Upper lobe of left lung (tissue), 6 donors: Measurements from ENCODE around the gene PRKD2. TPM values are rescaled to one million over a fixed set of nuclear protein-coding genes. Genes with fewer than 3 reads are reported as not detected.

ENCODE experiments used
- ATAC-seq, 2 donors: fragments of 200-7000 bp; cut with Tn5 transposase; one replicate each; pipeline ENCODE4 v1.9.1; 2022; ENCODE audit warnings: mild to moderate bottlenecking in 2 of 2, moderate library complexity in 2 of 2; ENCODE audit not compliant: low FRiP score in 2 of 2
- DNase-seq, 2 donors: peaks; one replicate each; pipeline ENCODE4 v3.0.0-alpha.2; 2019 to 2020
- H3K27ac ChIP-seq, 4 donors: fragments of 200-600 bp; sonication (generic); one replicate each; pipeline ENCODE4 v1.5.1; 2016 to 2019
- H3K27me3 ChIP-seq, 4 donors: fragments of 200-600 bp; sonication (generic); one replicate each; pipeline ENCODE4 v1.5.1; 2017 to 2019
- H3K36me3 ChIP-seq, 4 donors: fragments of 200-600 bp; sonication (generic); one replicate each; pipeline ENCODE4 v1.5.1; 2016 to 2019
- H3K4me1 ChIP-seq, 4 donors: fragments of 200-600 bp; sonication (generic); one replicate each; pipeline ENCODE4 v1.5.1; 2018 to 2019
- H3K4me3 ChIP-seq, 4 donors: fragments of 200-600 bp; sonication (generic); one replicate each; pipeline ENCODE4 v1.5.1; 2017 to 2019; ENCODE audit warnings: mild to moderate bottlenecking in 2 of 4, moderate library complexity in 1 of 4
- H3K9me3 ChIP-seq, 4 donors: fragments of 200-600 bp; sonication (generic); one replicate each; pipeline ENCODE4 v1.5.1; 2018 to 2019
- EP300 ChIP-seq, 4 donors: sonication (generic); formaldehyde crosslinking; IDR thresholded peaks; one replicate each; pipeline ENCODE4 v1.5.1; 2017; ENCODE audit warnings: antibody characterized with exemption in 4 of 4, control low read depth in 2 of 4
- POLR2A ChIP-seq, 4 donors: fragments of 450-650 bp; IDR thresholded peaks; one replicate each; pipeline ENCODE4 v1.5.1; 2016 to 2017; ENCODE audit warnings: antibody characterized with exemption in 4 of 4, mild to moderate bottlenecking in 2 of 4
- POLR2AphosphoS5 ChIP-seq, 2 donors: sonication (generic); formaldehyde crosslinking; IDR thresholded peaks; one replicate each; pipeline ENCODE4 v1.5.1; 2017; ENCODE audit warnings: antibody characterized with exemption in 2 of 2
- WGBS, 2 donors: methylation state at CpG; one replicate each; pipeline ENCODE4 v1.1.5; 2017 to 2018; 5-methylcytosine and 5-hydroxymethylcytosine counted together
- total RNA-seq, 6 donors: library from RNA; depleted of rRNA in 4 of 6; stranded (reverse); fragments of >200 nt in 4 of 6; gene quantifications; one replicate each; pipeline versions ENCODE4 v1.1.0 to v1.2.1, GENCODE V29; 2016 to 2021
- TF ChIP-seq, protein P1 (sequence below), 6 experiments: fragments of 450-650 bp in 4 of 6; fragments of 200-600 bp in 2 of 6; sonication (generic) in 2 of 6; IDR thresholded peaks; one replicate each; pipeline ENCODE4 v1.5.1; 2016 to 2019; ENCODE audit warnings: antibody characterized with exemption in 6 of 6
- donor health status: DM: no; HTN: no; CAD: no; lungs with moderate emphysema.
- donor health status: DM: no; HTN: yes; CAD: no; lungs with severe emphysema.

Gene PRKD2
- total RNA-seq, 6 donors from 2014 or later = 25.2 to 65.4 (median 50.3) TPM

DNA sequence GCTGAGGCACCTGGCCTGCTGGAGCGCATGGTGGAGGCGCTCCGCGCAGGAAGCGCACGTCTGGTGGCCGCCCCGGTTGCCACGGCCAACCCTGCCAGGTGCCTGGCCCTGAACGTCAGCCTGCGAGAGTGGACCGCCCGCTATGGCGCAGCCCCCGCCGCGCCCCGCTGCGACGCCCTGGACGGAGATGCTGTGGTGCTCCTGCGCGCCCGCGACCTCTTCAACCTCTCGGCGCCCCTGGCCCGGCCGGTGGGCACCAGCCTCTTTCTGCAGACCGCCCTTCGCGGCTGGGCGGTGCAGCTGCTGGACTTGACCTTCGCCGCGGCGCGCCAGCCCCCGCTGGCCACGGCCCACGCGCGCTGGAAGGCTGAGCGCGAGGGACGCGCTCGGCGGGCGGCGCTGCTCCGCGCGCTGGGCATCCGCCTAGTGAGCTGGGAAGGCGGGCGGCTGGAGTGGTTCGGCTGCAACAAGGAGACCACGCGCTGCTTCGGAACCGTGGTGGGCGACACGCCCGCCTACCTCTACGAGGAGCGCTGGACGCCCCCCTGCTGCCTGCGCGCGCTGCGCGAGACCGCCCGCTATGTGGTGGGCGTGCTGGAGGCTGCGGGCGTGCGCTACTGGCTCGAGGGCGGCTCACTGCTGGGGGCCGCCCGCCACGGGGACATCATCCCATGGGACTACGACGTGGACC, 39.1 kb upstream of the PRKD2 start:
- peak overlapping the region in 2 of 4 donors; percentile 39 to 72 for H3K27ac ChIP-seq
- H3K9me3 ChIP-seq = no peaks in the 10 kb centered on the region
- peaks cover 10 to 25% (median 17%) of the 10 kb centered on the region in 4 donors for H3K4me1 ChIP-seq
- WGBS, 2 donors = 93 to 96% methylated on average over 60 to 86 of the region's 86 CpGs
- DNase-seq (peak in 1 of 2 donors; percentile 86), ATAC-seq (no peak)
- peaks cover 0 to 14% (median 6%) of the 10 kb centered on the region in 4 donors for H3K36me3 ChIP-seq
- H3K4me3 ChIP-seq = no peak overlapping the region
- no peaks in the 10 kb centered on the region for H3K27me3 ChIP-seq
- no peak for TF ChIP-seq POLR2AphosphoS5 (IDR thresholded peaks at IDR 0.05)
- TF ChIP-seq, protein P1, sequence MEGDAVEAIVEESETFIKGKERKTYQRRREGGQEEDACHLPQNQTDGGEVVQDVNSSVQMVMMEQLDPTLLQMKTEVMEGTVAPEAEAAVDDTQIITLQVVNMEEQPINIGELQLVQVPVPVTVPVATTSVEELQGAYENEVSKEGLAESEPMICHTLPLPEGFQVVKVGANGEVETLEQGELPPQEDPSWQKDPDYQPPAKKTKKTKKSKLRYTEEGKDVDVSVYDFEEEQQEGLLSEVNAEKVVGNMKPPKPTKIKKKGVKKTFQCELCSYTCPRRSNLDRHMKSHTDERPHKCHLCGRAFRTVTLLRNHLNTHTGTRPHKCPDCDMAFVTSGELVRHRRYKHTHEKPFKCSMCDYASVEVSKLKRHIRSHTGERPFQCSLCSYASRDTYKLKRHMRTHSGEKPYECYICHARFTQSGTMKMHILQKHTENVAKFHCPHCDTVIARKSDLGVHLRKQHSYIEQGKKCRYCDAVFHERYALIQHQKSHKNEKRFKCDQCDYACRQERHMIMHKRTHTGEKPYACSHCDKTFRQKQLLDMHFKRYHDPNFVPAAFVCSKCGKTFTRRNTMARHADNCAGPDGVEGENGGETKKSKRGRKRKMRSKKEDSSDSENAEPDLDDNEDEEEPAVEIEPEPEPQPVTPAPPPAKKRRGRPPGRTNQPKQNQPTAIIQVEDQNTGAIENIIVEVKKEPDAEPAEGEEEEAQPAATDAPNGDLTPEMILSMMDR (IDR thresholded peaks at IDR 0.05) = no peak
- no peak for TF ChIP-seq POLR2A (IDR thresholded peaks at IDR 0.05)
- TF ChIP-seq EP300 (IDR thresholded peaks at IDR 0.05) = no peak

DNA sequence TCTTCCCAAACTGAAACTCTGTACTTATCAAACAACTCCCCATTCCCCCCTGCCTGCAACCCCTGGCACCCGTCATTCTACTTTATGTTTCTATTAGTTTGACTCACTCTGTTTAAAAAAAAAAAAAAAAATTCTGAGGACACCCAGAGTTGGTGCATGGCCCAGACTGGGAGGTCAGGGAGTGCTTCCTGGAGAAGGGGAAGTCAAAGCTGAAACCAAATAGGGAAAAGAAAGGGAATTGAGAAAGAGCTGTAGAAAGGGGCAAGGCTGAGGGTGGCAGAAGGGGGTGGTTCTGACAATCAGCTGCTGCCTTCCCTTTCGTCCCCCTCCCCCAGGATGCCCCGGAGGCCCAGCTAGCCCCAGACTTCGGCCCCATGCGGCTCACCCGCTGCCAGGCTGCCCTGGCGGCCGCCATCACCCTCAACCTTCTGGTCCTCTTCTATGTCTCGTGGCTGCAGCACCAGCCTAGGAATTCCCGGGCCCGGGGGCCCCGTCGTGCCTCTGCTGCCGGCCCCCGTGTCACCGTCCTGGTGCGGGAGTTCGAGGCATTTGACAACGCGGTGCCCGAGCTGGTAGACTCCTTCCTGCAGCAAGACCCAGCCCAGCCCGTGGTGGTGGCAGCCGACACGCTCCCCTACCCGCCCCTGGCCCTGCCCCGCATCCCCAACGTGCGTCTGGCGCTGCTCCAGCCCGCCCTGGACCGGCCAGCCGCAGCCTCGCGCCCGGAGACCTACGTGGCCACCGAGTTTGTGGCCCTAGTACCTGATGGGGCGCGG, 38.4 kb upstream of the PRKD2 start:
- peak in 1 of 2 donors; percentile 85 for DNase-seq
- TF ChIP-seq EP300 (IDR thresholded peaks at IDR 0.05) (no peak), POLR2AphosphoS5 (IDR thresholded peaks at IDR 0.05) (peak in 1 of 2 donors; percentile 16), POLR2A (IDR thresholded peaks at IDR 0.05) (no peak)
- TF ChIP-seq, protein P1 (IDR thresholded peaks at IDR 0.05) = no peak
- peak overlapping the region in 2 of 4 donors; percentile 39 to 72 for H3K27ac ChIP-seq

DNA sequence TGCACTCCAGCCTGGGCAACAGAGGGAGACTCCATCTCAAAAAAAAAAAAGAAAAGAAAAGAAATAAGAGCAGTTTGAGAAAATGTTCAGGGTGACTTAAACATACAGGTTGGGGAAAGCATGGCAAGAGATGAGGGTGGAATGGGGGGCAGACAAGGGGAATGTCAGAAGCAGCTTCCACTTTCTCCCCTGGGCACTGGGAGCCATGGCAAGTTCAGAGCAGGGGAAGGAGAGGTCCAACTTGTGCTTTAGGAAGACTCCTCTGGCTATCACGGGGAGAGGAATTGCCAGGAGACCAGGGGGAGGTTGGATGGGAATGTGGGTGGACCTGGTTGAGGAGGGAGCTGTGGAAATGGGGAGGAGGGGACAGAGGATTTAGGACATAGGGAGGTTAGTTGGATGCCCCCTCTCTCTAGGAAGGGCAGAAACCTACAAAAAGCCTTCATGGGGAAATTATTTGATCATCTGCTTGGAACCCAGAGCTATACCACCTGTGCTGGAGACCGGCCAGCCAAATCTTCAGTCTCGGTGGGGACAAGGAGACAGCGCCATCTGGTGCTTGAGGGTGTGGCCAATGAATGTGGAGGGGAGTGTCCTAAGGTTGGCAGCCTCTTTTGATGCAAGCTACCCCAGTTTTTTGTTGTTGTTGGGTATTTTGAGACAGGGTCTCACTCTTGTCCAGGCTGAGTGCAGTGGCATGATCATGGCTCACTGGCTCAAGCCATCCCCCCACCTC, 36.7 kb upstream of the PRKD2 start:
- ATAC-seq = peak; percentile 34 to 50
- no peak overlapping the region for H3K4me3 ChIP-seq
- no peak for TF ChIP-seq POLR2A (IDR thresholded peaks at IDR 0.05)
- no peak for TF ChIP-seq EP300 (IDR thresholded peaks at IDR 0.05)
- TF ChIP-seq, protein P1 (IDR thresholded peaks at IDR 0.05) = peak in 3 of 6 experiments; percentile 29 to 43 (median 42)
- peak overlapping the region in 2 of 4 donors; percentile 2 to 3 for H3K27ac ChIP-seq
- 25 to 33% methylated on average over 4 of the region's 4 CpGs for WGBS, 2 donors
- peaks cover 3 to 25% (median 15%) of the 10 kb centered on the region in 4 donors for H3K4me1 ChIP-seq
- peak in 1 of 2 donors; percentile 63 for DNase-seq
- no peaks in the 10 kb centered on the region for H3K27me3 ChIP-seq
- no peaks in the 10 kb centered on the region for H3K9me3 ChIP-seq
- H3K36me3 ChIP-seq = peaks cover 0 to 28% (median 6%) of the 10 kb centered on the region in 4 donors

More for the DNA sequence above, 38.4 kb upstream of the PRKD2 start:
- Histone ChIP-seq H3K9me3 (no peaks in the 10 kb centered on the region), H3K4me1 (peaks cover 10 to 25% (median 17%) of the 10 kb centered on the region in 4 donors), H3K36me3 (peaks cover 0 to 21% (median 6%) of the 10 kb centered on the region in 4 donors), H3K4me3 (no peak overlapping the region), H3K27me3 (no peaks in the 10 kb centered on the region)
- 76 to 82% methylated on average over 15 to 32 of the region's 39 CpGs for WGBS, 2 donors
- peak; percentile 5 to 27 for ATAC-seq

DNA sequence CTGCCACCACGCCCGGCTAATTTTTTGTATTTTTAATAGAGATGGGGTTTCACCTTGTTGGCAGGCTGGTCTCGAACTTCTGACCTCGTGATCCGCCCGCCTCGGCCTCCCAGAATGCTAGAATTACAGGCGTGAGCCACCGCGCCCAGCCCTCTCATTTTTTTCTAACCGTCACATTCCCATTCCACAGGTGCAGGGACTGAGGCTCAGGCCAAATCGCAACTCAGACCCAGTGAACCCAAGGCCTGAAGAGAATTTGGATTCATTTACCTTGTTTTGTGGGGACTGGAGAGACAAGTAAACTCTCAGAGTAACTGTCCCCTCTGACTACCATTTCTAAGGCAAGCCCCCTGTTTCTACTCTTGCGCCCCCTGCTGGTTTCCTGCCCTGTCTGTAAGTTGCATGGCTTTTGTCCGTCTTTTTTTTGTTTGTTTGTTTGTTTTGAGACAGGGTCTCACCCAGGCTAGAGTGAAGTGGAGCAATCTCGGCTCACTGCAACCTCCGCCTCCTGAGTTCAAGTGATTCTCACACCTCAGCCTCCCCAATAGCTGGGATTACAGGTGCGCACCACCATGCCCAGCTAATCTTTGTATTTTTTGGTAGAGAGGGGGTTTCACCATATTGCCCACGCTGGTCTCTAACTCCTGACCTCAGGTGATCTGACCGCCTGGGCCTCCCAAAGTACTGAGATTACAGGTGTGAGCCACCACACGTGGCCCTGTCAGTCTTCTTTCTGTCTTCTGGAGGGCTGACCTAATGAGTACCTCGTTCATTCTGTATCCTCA, 31.6 kb upstream of the PRKD2 start:
- TF ChIP-seq, protein P1 (IDR thresholded peaks at IDR 0.05) = peak; percentile 38 to 77 (median 57)
- TF ChIP-seq EP300 (IDR thresholded peaks at IDR 0.05) = no peak
- Histone ChIP-seq H3K9me3 (no peaks in the 10 kb centered on the region), H3K4me3 (no peak overlapping the region), H3K36me3 (peaks cover 0 to 17% (median 0%) of the 10 kb centered on the region in 4 donors), H3K4me1 (peaks cover 22 to 29% (median 23%) of the 10 kb centered on the region in 4 donors), H3K27me3 (no peaks in the 10 kb centered on the region), H3K27ac (no peak overlapping the region)
- DNase-seq (peak in 1 of 2 donors; percentile 56), ATAC-seq (no peak)
- 83 to 84% methylated on average over 21 of the region's 21 CpGs for WGBS, 2 donors
